ENCODE data around the gene CDK2AP2.

GRCh38 chr11:67506426-67507051 is 1.4 kb downstream of the CDK2AP2 start:
- TF ChIP-seq CTCF (IDR thresholded peaks at IDR 0.05) (no peak), POLR2AphosphoS5 (IDR thresholded peaks at IDR 0.05) (no peak)
